OCI-LY3 (cell line): ENCODE results near the gene MAP3K5.

Source experiments
- H2AFZ ChIP-seq: fragments of 200-600, 300-600 bp; shearing (Covaris generic); 2 replicates; pipeline ENCODE4 v1.6.0; 2014; ENCODE audit warnings: antibody characterized with exemption, low read depth, low read length
- H3K27ac ChIP-seq: fragments of 200-600, 300-600 bp; sonication (generic); 2 replicates; pipeline ENCODE4 v1.5.1; 2014; ENCODE audit warnings: mild to moderate bottlenecking, low read length, moderate library complexity, mixed read lengths
- H3K27me3 ChIP-seq: fragments of 200-600, 300-600 bp; sonication (generic); 2 replicates; pipeline ENCODE4 v1.6.1; 2014; ENCODE audit warnings: low read depth, low read length, mixed read lengths
- H3K36me3 ChIP-seq: fragments of 200-600, 300-600 bp; sonication (generic); replicated peaks from 2 replicates; pipeline ENCODE3; 2014; ENCODE audit warnings: low read depth, low read length, mixed read lengths
- H3K4me1 ChIP-seq: fragments of 300-600, 200-600 bp; sonication (generic); 2 replicates; pipeline ENCODE4 v1.6.1; 2014; ENCODE audit warnings: low read length, mixed read lengths
- H3K4me2 ChIP-seq: fragments of 200-600, 300-600 bp; sonication (generic); 2 replicates; pipeline ENCODE4 v1.6.1; 2014; ENCODE audit warnings: low read length, mixed read lengths
- H3K4me3 ChIP-seq: fragments of 300-600, 200-600 bp; sonication (generic); 2 replicates; pipeline ENCODE4 v1.5.1; 2014; ENCODE audit warnings: antibody characterized with exemption, mild to moderate bottlenecking, low read length, moderate library complexity
- H3K79me2 ChIP-seq: fragments of 300-600, 200-600 bp; shearing (Covaris generic); 2 replicates; pipeline ENCODE4 v1.6.1; 2014; ENCODE audit warnings: mild to moderate bottlenecking, low read length, mixed read lengths
- H3K9ac ChIP-seq: fragments of 300-600, 200-600 bp; shearing (Covaris generic); 2 replicates; pipeline ENCODE4 v1.6.0; 2014; ENCODE audit warnings: mild to moderate bottlenecking, low read length, moderate library complexity
- H3K9me3 ChIP-seq: fragments of 200-600, 300-600 bp; shearing (Covaris generic); 2 replicates; pipeline ENCODE4 v1.6.1; 2014; ENCODE audit warnings: low read length, mixed read lengths; ENCODE audit not compliant: insufficient read depth
- H4K20me1 ChIP-seq: fragments of 200-600, 300-600 bp; sonication (generic); 2 replicates; pipeline ENCODE4 v1.6.1; 2016; ENCODE audit warnings: low read length, mixed read lengths; ENCODE audit not compliant: insufficient read depth
- CTCF ChIP-seq: fragments of 200-600, 300-600 bp; sonication (generic); IDR thresholded peaks from 2 replicates; pipeline ENCODE4 v1.5.1; 2014; ENCODE audit warnings: antibody characterized with exemption, low read length, low read depth
- EZH2phosphoT487 ChIP-seq: fragments of 200-600 bp; shearing (Covaris generic); IDR thresholded peaks from 2 replicates; pipeline ENCODE4 v1.6.1; 2018; ENCODE audit warnings: antibody characterized with exemption, mixed run types, low read depth

MAP3K5 gene

GRCh38 chr6:136750696-136751521 lies 41.4 kb downstream of the MAP3K5 start:
- no peak overlapping the region for H2AFZ ChIP-seq

GRCh38 chr6:136749359-136749997 lies 42.8 kb downstream of the MAP3K5 start:
- Histone ChIP-seq H4K20me1 (no peaks in the 10 kb centered on the region), H3K9me3 (no peaks in the 10 kb centered on the region), H3K4me1 (peaks cover 19% of the 10 kb centered on the region), H3K36me3 (no peaks in the 10 kb centered on the region), H3K4me2 (no peak overlapping the region), H3K79me2 (no peaks in the 10 kb centered on the region), H3K27me3 (no peaks in the 10 kb centered on the region), H2AFZ (no peak overlapping the region), H3K4me3 (no peak overlapping the region), H3K9ac (no peak overlapping the region), H3K27ac (no peak overlapping the region)
- no peak for TF ChIP-seq EZH2phosphoT487
- no peak for TF ChIP-seq CTCF

More at GRCh38 chr6:136750696-136751521, 41.4 kb downstream of the MAP3K5 start:
- no peak for TF ChIP-seq CTCF
- H3K9ac ChIP-seq = no peak overlapping the region
- H3K4me3 ChIP-seq = peak overlapping the region; percentile 9
- H3K36me3 ChIP-seq = no peaks in the 10 kb centered on the region
- no peaks in the 10 kb centered on the region for H3K27me3 ChIP-seq
- H3K4me2 ChIP-seq = peak overlapping the region; percentile 44
- no peaks in the 10 kb centered on the region for H3K79me2 ChIP-seq
- peak overlapping the region; percentile 23; the same call in 1 of the 2 replicates for H3K27ac ChIP-seq
- H3K4me1 ChIP-seq = peaks cover 19% of the 10 kb centered on the region
- H4K20me1 ChIP-seq = no peaks in the 10 kb centered on the region
- H3K9me3 ChIP-seq = no peaks in the 10 kb centered on the region

- Histone ChIP-seq H3K9me3 (no peaks in the 10 kb centered on the region), H3K27ac (no peak overlapping the region), H3K9ac (no peak overlapping the region), H4K20me1 (no peaks in the 10 kb centered on the region), H3K36me3 (no peaks in the 10 kb centered on the region), H3K27me3 (no peaks in the 10 kb centered on the region), H2AFZ (no peak overlapping the region), H3K4me2 (no peak overlapping the region), H3K4me1 (peaks cover 19% of the 10 kb centered on the region), H3K79me2 (no peaks in the 10 kb centered on the region), H3K4me3 (no peak overlapping the region)
- no peak for TF ChIP-seq CTCF
- no peak for TF ChIP-seq EZH2phosphoT487
Observed at GRCh38 chr6:136747507-136747906, 44.8 kb downstream of the MAP3K5 start.

- H3K4me1 ChIP-seq = no peaks in the 10 kb centered on the region; the same call in 1 of the 2 replicates
- H3K27ac ChIP-seq = no peak overlapping the region
- no peak overlapping the region for H2AFZ ChIP-seq
- no peak for TF ChIP-seq EZH2phosphoT487
- no peak for TF ChIP-seq CTCF
- H3K4me2 ChIP-seq = no peak overlapping the region
- H4K20me1 ChIP-seq = no peaks in the 10 kb centered on the region
- H3K79me2 ChIP-seq = no peaks in the 10 kb centered on the region
- no peaks in the 10 kb centered on the region for H3K27me3 ChIP-seq
- H3K9ac ChIP-seq = no peak overlapping the region
- H3K4me3 ChIP-seq = no peak overlapping the region
- no peaks in the 10 kb centered on the region for H3K36me3 ChIP-seq
- H3K9me3 ChIP-seq = no peaks in the 10 kb centered on the region
Observed at GRCh38 chr6:136745300-136745699, 47.0 kb downstream of the MAP3K5 start.
